Right ventricle myocardium inferior (tissue), 1 donor: ENCODE results near the gene BPIFB6. TPM values are rescaled to one million over a fixed set of nuclear protein-coding genes. Genes with fewer than 3 reads are reported as not detected.
"Not testable (repeated sequence)": the region's sequence is repeated elsewhere in the genome, so short reads cannot be mapped to it uniquely, and the experiment has no call there.

Experiments used
- ATAC-seq: fragments of 200-7000 bp; cut with Tn5 transposase; one replicate; pipeline ENCODE4 v1.9.1; 2020; ENCODE audit warnings: mild to moderate bottlenecking, moderate library complexity
- DNase-seq: peaks from one replicate; pipeline ENCODE4 v3.0.0; 2021; ENCODE audit errors: missing footprints
- intact Hi-C: fragments of 100-400 bp; cut with DNase I; formaldehyde crosslinking; loops from one replicate; pipeline ENCODE4 v1.11.0; 2022
- total RNA-seq: library from RNA; stranded (reverse); fragmentation: NEBNext Ultra II Directional; extraction: Animal tissue kit (Norgen Biotek cat#: 25700); gene quantifications from one replicate; pipeline ENCODE4 v1.2.1, GENCODE V29; 2021
- donor health status: DM: no; HTN: yes; CAD: no; lungs with severe emphysema.

The BPIFB6 gene
- total RNA-seq, 1 donor from 2014 or later: not detected

DNA sequence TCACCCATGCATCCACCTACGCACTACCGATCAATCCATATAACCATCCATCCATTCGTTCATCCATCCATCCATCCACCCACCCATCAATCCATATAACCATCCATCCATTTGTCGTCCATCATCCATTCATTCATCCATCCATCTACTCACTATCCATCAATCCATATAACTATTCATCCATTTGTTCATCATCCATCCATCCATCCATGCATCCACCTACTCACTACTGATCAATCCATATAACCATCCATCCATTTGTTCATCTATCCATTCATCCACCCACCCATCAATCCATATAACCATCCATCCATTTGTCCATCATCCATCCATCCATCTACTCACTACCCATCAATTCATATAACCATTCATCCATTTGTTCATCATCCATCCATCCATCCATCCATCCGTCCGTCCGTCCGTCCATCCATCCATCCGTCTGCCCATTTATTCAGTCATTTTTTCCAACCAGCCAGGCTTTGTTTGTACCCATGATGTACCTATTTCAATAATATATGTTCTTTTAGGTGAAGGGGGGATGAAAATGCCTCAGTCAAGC is 6.1 kb upstream of the BPIFB6 start:
- ATAC-seq (no peak), DNase-seq (no peak)
- intact Hi-C loops: no loop called here

GRCh38 chr20:33026072-33026778 is 5.2 kb upstream of the BPIFB6 start:
- DNase-seq: no peak
- ATAC-seq: no peak
- intact Hi-C loops: no loop called here

DNA sequence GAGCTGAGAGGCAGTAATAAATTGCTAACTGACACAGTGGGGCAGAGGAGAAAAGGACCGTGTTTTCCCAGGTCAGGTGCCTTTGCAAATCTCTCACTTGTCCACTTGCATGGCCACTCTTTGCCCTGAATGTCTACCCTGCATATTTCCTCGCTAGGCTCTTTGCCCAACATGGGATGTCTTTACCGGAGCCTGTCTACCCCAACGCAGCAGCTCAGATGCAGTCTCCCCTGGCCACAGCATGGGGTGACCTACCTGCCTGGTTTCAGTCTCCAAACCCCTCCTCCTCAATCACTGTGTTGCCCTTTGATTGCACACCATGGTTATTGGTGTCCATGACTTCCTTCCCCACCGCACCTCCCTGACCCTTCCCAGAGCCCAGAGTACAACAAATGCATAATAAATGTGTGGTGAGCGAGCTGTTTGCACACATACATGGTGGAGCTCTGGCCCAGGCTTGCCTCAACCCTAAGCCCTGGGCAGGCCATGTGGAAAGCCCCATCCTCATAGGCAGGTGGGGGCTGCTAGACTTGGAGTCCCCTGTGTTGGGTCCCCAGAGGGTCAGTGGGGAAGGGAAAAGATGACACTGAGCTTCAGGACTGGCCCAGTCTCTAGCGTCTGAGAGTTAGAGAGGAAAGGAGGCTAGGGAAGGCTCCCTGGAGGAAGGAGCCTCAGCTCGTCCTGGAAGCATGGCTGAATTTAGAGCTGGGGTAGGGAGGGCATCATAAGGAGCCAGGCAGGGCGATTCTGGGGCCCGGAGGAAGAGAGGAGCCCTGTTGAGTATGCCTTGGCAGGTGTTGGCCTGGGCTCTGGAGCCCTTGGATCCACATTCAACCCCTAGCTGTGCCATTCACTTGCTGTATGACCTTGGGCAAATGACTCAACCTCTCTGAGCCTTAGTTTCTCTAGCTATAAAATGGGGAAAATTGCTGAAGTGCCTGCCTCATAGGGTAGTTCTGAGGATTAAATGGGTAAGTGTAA is 4.4 kb upstream of the BPIFB6 start:
- ATAC-seq (no peak), DNase-seq (no peak)
- intact Hi-C loops: no loop called here

DNA sequence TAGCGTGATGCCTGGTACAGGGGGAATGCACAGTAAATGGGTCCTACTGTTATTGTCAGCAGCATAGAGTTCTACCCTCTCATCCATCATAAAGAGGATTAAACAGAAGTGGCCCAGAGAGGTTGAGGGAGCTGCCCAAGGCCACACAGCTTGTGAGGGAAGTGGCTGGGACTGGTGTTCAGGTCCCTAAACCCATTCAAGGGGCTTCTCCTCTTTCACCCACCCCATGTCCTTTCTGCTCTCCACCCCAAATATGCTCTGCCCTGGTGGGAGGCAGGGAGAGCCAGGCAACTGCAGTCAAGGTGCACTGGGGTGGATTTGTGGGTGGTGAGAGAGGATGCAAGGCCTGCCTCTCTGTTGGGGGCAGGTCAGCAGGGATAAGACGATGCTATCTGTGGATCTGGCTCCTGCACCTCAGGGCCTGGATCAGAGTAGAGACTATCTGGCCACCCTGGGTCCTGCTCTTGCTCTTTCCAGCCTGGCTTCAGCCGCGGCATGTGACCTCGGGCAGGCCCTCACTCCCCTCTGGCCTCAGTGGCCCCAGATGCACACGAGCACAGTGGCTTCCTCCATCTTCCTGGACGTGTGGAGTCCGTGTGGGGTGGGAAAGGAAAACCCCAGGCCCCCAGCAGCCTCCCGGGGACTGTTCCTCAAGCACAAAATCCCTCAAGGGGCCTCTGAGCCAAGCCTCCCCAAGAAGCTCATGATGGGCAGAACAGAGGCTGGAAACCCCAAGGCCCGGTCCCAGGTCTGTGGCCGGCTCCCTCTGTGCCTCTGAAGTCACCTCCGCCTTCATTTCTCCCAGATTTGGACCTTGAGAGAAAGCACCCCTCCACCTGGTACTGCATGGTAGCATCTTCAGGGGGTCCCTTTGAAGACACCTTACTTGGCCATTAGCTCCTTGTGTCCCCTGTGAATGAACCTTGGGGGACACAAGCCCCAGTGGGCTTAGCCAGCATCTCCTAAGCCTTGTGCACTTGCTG is 3.4 kb upstream of the BPIFB6 start:
- DNase-seq (no peak), ATAC-seq (no peak)
- intact Hi-C loops: no loop called here

- intact Hi-C loops: no loop called here
- ATAC-seq: no peak
- no peak for DNase-seq
Measured at GRCh38 chr20:33028875-33029274, 2.6 kb upstream of the BPIFB6 start.

DNA sequence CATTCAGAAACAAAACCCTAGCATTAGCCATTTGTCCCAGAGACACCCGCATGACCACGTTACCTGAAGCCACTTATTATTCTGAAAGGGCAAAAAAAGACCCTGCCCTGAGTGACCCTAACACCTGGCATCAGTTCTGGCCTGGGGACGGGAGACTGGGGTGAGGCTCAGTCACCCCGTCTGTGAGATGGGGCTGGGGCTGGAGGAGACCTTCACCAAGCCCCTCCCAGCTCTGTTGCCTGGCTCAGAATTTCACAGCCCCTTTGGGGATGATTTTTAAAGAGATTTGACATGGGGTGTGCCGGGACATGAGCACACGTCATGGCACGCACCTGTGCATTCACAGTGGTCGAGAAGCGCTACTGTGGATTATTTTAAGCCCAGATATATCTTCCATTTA is 1.4 kb upstream of the BPIFB6 start:
- DNase-seq: no peak
- intact Hi-C loops: no loop called here

GRCh38 chr20:33030569-33030968 is 879 bp upstream of the BPIFB6 start:
- ATAC-seq (no peak), DNase-seq (no peak)
- intact Hi-C loops: no loop called here

More for the DNA sequence above, 1.4 kb upstream of the BPIFB6 start:
- no peak for ATAC-seq

- DNase-seq (no peak), ATAC-seq (no peak)
- intact Hi-C loops: no loop called here
Measured at GRCh38 chr20:33032555-33032954, 1.1 kb downstream of the BPIFB6 start.

DNA sequence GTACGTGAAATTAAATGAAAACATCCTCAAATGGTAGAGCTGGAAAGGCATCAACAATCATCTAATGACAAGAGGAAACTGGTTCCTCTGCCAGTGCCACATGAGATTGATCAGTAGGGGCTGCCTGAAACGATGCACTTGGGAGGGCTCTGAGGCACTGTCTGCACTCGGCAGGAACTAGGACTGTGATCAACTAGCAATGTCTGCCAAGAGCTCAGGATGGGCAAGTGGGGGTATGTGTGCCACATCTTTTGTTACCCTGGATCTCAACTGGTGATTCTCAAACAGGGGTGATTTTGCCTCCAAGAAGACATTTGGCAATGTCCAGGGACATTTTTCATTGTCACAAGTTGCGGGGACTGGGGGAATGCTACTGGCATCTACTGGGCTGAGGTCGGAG is 1.9 kb downstream of the BPIFB6 start:
- ATAC-seq (no peak), DNase-seq (no peak)
- intact Hi-C loops: no loop called here

DNA sequence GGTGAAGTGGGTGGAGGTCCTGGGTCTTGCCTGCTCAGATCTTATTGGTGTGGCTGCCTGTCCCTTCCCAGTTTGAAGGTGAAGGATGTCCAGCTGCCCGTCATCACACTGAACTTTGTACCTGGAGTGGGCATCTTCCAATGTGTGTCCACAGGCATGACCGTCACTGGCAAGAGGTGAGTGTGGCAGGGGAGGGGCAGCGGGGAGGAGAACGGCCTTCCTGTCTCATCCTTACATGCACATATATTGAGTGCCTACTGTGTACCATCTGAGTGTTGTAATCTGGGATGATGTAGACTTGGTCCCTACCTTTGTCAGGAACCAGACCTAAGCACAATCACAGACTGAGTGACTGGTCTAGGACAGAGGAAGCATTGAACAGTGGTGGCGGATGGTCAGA is 2.7 kb downstream of the BPIFB6 start:
- intact Hi-C loops: no loop called here
- ATAC-seq (no peak), DNase-seq (no peak)

DNA sequence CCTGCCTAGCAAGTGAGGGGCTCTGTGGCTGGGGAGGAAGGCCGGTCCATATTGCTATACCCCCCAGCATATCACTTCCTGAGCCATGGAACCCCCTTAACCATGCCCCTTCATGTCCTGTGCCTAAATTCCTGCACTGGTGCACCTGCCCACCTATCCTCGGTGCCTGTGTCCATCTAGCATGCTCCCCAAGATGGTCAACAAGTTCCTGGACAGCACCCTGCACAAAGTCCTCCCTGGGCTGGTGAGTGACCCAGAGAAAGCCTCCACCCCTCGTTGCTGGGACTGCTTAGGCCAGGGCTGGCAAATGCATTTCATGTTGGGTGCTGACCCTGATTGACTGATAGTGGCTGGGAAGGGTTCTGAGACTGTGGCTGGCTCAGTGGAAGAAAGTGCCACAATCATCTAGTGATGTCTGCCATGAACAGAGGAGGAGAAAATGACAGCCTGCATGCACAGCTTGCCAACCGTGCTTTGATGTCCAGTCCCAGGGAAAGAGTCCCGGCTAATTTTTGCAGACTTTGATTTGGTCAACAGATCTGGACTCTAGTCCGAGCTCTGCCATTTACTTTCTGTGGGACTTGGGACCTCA is 3.5 kb downstream of the BPIFB6 start:
- intact Hi-C loops: no loop called here
- ATAC-seq (no peak), DNase-seq (no peak)

GRCh38 chr20:33037456-33037855 is 6.0 kb downstream of the BPIFB6 start:
- no peak for ATAC-seq
- intact Hi-C loops: no loop called here
- no peak for DNase-seq

GRCh38 chr20:33038243-33038642 is 6.8 kb downstream of the BPIFB6 start:
- intact Hi-C loops: no loop called here
- ATAC-seq (no peak), DNase-seq (no peak)

- ATAC-seq: no peak
- no peak for DNase-seq
- intact Hi-C loops: no loop called here
Measured at GRCh38 chr20:33042430-33042829, 11.0 kb downstream of the BPIFB6 start.

GRCh38 chr20:33042983-33043730 is 11.7 kb downstream of the BPIFB6 start:
- ATAC-seq (no peak), DNase-seq (no peak)
- intact Hi-C loops: no loop called here

DNA sequence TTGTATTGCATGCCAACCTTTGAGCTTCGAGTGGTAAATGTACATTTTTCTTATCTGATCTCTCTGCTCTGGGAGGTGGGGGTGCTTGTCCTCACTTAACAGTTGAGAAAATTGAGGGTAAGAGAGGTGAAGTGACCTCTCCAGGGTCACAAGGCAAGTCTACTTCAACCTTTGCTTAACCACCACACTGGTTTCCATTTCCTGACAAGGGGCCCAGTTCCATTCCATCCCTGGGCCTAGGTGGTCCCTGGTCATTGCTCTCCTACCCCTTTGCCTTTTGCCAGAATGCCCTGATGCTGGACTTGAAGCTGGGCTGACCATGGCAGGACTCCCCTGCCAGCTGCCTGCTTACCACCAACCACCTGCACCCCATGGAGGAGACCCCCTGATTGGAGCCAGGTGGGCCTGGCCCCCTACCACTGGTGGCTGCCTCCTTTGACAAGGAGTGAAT is 12.3 kb downstream of the BPIFB6 start:
- ATAC-seq (no peak), DNase-seq (no peak)
- intact Hi-C loops: no loop called here

GRCh38 chr20:33045129-33045721 is 13.8 kb downstream of the BPIFB6 start:
- intact Hi-C loops, ATAC-seq, DNase-seq: not testable (repeated sequence)
